ENCODE measurements around the gene LRRK2. TPM values are rescaled to one million over a fixed set of nuclear protein-coding genes. Genes with fewer than 3 reads are reported as not detected.

LRRK2 gene
- total RNA-seq, 4 donors from 2014 or later: 3.6 to 20.8 (median 11.1) TPM

DNA sequence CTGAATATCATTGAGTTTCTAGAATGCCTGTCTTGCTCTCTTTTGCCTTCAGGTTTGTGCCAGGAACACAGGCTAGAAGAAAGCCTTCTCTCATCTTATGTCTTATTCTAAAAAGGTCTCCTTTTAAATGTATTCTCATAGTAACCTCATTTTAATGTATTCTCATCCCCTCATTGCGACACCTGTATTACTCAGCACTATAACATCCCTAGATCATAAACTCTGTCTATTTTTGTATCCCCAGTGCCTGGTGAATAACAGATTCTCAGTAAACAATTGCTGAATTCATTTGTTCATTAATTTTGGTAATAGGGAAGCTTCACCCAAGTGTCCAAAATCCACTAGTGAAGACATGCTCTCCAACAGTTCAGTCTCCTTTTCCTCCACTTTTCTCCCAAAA lies 8.8 kb upstream of the LRRK2 start:
- H3K4me1 ChIP-seq: no peaks in the 10 kb centered on the region
- H3K4me3 ChIP-seq: no peak overlapping the region
- WGBS: 95% methylated on average over 1 of the region's 1 CpG
- DNase-seq (ENCODE audit: low spot score in 2 of 2): no peak
- no peaks in the 10 kb centered on the region for H3K27me3 ChIP-seq
- H3K36me3 ChIP-seq: no peaks in the 10 kb centered on the region
- TF ChIP-seq EP300 (IDR thresholded peaks at IDR 0.05) (no peak), POLR2A (IDR thresholded peaks at IDR 0.05) (no peak), POLR2AphosphoS5 (IDR thresholded peaks at IDR 0.05) (no peak), CTCF (IDR thresholded peaks at IDR 0.05) (no peak)
- no peak overlapping the region for H3K27ac ChIP-seq
- H3K9me3 ChIP-seq: no peaks in the 10 kb centered on the region

DNA sequence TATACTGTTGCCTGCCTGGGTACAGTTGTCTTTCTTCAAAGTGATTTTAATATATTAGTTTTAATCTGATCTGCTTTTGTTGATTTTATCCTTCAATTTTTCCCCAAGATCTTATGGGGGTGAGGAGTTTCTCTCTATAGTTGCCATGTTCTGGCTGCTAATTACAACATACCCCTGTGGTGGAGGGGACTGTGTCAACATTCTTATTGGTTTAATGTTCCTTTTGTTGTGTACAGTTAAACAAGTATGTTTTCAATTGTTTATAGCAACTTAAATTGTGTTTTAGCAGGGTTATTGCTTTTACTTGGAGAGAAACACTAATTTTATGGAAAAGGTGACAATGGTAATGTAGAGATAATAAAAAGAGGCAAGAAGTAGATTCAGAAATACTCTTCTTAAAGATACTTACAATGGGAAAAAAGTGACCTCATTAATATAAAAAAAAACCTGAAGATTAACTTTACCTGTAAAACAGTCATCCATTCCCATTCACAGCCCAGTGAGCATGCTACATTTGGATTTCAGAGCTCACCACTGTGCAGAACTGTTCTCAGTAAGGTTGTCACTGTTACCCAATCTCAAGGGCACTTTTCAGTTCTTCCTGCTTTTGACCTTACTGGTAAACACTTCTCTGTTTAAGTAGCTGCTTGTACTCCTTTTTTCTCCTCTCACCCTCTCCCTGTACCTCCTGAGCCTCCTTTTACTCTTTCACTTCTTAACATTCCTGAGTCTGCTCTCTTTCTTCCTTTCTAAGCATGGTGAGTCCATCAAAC lies 8.1 kb upstream of the LRRK2 start:
- Histone ChIP-seq H3K9me3 (no peaks in the 10 kb centered on the region), H3K27ac (no peak overlapping the region), H3K36me3 (no peaks in the 10 kb centered on the region), H3K4me3 (no peak overlapping the region), H3K27me3 (no peaks in the 10 kb centered on the region), H3K4me1 (no peaks in the 10 kb centered on the region)
- TF ChIP-seq POLR2AphosphoS5 (IDR thresholded peaks at IDR 0.05): no peak
- TF ChIP-seq POLR2A (IDR thresholded peaks at IDR 0.05): no peak
- TF ChIP-seq CTCF (IDR thresholded peaks at IDR 0.05): no peak
- TF ChIP-seq EP300 (IDR thresholded peaks at IDR 0.05): no peak
- DNase-seq (ENCODE audit: low spot score in 2 of 2): no peak

DNA sequence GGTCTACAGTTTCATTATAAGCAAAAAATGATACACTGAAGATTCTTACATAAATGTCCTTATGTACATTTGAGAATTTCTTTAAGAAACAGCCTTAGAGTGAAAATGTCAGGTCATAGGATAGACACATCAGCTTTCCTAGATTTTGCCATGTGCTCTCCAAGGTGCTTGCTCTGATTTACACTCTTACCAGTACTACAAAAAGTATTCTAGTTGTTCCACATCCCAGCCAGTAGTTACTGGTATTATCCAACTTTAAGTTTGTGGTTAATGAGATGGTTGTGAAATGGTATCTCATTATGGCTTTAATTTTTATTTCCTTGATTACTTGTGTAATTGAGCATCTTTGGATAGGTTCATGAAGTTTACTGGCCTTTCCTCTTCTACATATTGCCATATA lies 5.0 kb upstream of the LRRK2 start:
- DNase-seq (ENCODE audit: low spot score in 2 of 2): no peak
- H3K27me3 ChIP-seq: no peaks in the 10 kb centered on the region
- no peaks in the 10 kb centered on the region for H3K36me3 ChIP-seq
- peaks cover 16% of the 10 kb centered on the region for H3K4me1 ChIP-seq
- no peaks in the 10 kb centered on the region for H3K9me3 ChIP-seq
- no peak overlapping the region for H3K27ac ChIP-seq
- TF ChIP-seq CTCF (IDR thresholded peaks at IDR 0.05): no peak
- TF ChIP-seq POLR2AphosphoS5 (IDR thresholded peaks at IDR 0.05): no peak
- TF ChIP-seq POLR2A (IDR thresholded peaks at IDR 0.05): no peak
- no peak for TF ChIP-seq EP300 (IDR thresholded peaks at IDR 0.05)
- H3K4me3 ChIP-seq: no peak overlapping the region

- no peak for TF ChIP-seq POLR2A (IDR thresholded peaks at IDR 0.05)
- no peak for TF ChIP-seq POLR2AphosphoS5 (IDR thresholded peaks at IDR 0.05)
- TF ChIP-seq CTCF (IDR thresholded peaks at IDR 0.05): no peak
- Histone ChIP-seq H3K27me3 (no peaks in the 10 kb centered on the region), H3K27ac (no peak overlapping the region), H3K4me3 (no peak overlapping the region), H3K9me3 (no peaks in the 10 kb centered on the region), H3K36me3 (no peaks in the 10 kb centered on the region), H3K4me1 (peaks cover 31% of the 10 kb centered on the region)
- 81% methylated on average over 2 of the region's 2 CpGs for whole genome bisulfite sequencing
- DNase-seq (ENCODE audit: low spot score in 2 of 2): no peak
Measured at GRCh38 chr12:40222247-40222646, 2.5 kb upstream of the LRRK2 start.

DNA sequence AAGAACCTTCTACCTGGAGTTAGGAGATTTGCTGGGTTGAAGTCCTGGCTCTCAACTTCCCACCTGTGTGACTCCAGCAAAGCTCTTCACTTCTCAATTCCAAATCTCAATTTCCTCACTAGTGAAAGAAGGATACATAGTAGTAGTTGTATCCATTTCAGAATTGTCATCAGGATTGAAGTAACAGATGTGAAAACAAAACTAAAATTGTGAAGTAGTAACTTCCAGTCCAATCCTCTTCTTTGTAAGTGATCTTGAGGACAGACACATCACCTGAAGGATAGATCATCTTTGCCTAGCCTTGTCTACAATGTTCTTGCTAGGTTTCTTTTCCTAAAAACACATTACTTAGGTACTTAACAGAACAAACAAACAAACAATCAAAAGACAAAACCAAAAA lies 1.2 kb upstream of the LRRK2 start:
- TF ChIP-seq POLR2A (IDR thresholded peaks at IDR 0.05): no peak
- no peak for TF ChIP-seq CTCF (IDR thresholded peaks at IDR 0.05)
- no peak for TF ChIP-seq EP300 (IDR thresholded peaks at IDR 0.05)
- no peak for TF ChIP-seq POLR2AphosphoS5 (IDR thresholded peaks at IDR 0.05)
- Histone ChIP-seq H3K4me1 (peaks cover 31% of the 10 kb centered on the region), H3K4me3 (peak overlapping the region; percentile 61), H3K27ac (peak overlapping the region; percentile 87), H3K27me3 (no peaks in the 10 kb centered on the region), H3K9me3 (no peaks in the 10 kb centered on the region), H3K36me3 (no peaks in the 10 kb centered on the region)
- DNase-seq (ENCODE audit: low spot score in 2 of 2): no peak

Data from suprapubic skin (tissue), 4 donors.